ENCODE data around the gene EGFL6. TPM values are rescaled to one million over a fixed set of nuclear protein-coding genes. Genes with fewer than 3 reads are reported as not detected.
"Not testable (repeated sequence)": the region's sequence is repeated elsewhere in the genome, so short reads cannot be mapped to it uniquely, and the experiment has no call there.

The EGFL6 gene
- total and polyA plus RNA-seq, 9 donors = 74.1 to 172 (median 88.1) TPM

DNA sequence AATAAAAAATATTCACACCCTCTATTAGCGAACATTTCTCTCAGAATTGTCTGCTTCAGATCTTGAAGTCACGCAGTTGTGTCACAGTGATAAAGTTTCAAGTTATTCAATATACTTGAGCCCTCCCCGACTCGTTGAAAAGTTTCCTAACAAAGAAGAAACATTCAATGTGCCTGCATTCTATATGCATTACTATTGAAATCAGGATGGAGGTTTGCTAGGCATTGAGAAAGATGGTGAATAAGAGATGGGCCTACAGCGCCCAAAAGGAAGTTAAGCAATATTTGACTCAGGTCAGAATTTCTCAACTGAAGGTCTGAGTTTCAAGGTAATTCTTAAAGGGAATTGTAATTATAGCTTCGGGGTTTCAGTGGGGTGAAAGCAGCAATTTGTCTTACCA lies 89.7 kb downstream of the EGFL6 start:
- no peak for DNase-seq
- Histone ChIP-seq H3K36me3 (ENCODE audit: control insufficient read depth, insufficient read depth, low read length) (peaks cover 14% of the 10 kb centered on the region), H3K4me3 (ENCODE audit: low read length) (no peak overlapping the region), H3K4me1 (ENCODE audit: control insufficient read depth, insufficient read depth, low read length) (no peaks in the 10 kb centered on the region), H3K27me3 (ENCODE audit: control insufficient read depth, insufficient read depth, low read length) (peaks cover 24% of the 10 kb centered on the region), H3K27ac (ENCODE audit: low read length) (no peak overlapping the region), H3K9me3 (replicated peaks; ENCODE audit: control insufficient read depth, low read depth, low read length) (no peaks in the 10 kb centered on the region)
- WGBS (ENCODE audit: insufficient coverage) = no CpG with 5 or more reads among the region's 6 CpGs

- peaks cover 8% of the 10 kb centered on the region for H3K36me3 ChIP-seq (ENCODE audit: control insufficient read depth, insufficient read depth, low read length)
- H3K27me3 ChIP-seq (ENCODE audit: control insufficient read depth, insufficient read depth, low read length) = peaks cover 21% of the 10 kb centered on the region
- DNase-seq = peak; percentile 38
- H3K27ac ChIP-seq (ENCODE audit: low read length) = peak overlapping the region; percentile 80
- H3K4me1 ChIP-seq (ENCODE audit: control insufficient read depth, insufficient read depth, low read length) = no peaks in the 10 kb centered on the region
- H3K4me3 ChIP-seq (ENCODE audit: low read length) = peak overlapping the region; percentile 10
- H3K9me3 ChIP-seq (replicated peaks; ENCODE audit: control insufficient read depth, low read depth, low read length) = no peaks in the 10 kb centered on the region
- 69% methylated on average over 4 of the region's 6 CpGs for WGBS (ENCODE audit: insufficient coverage)
Observed at GRCh38 chrX:13661735-13662288, 92.4 kb downstream of the EGFL6 start.

- Histone ChIP-seq H3K27ac (ENCODE audit: low read length) (peak overlapping the region; percentile 80), H3K9me3 (replicated peaks; ENCODE audit: control insufficient read depth, low read depth, low read length) (no peaks in the 10 kb centered on the region), H3K27me3 (ENCODE audit: control insufficient read depth, insufficient read depth, low read length) (peaks cover 25% of the 10 kb centered on the region), H3K4me3 (ENCODE audit: low read length) (peak overlapping the region; percentile 10), H3K4me1 (ENCODE audit: control insufficient read depth, insufficient read depth, low read length) (no peaks in the 10 kb centered on the region), H3K36me3 (ENCODE audit: control insufficient read depth, insufficient read depth, low read length) (peaks cover 8% of the 10 kb centered on the region)
- 47% methylated on average over 5 of the region's 6 CpGs for WGBS (ENCODE audit: insufficient coverage)
- peak; percentile 88 for DNase-seq
Observed at GRCh38 chrX:13662355-13662791, 93.0 kb downstream of the EGFL6 start.

DNA sequence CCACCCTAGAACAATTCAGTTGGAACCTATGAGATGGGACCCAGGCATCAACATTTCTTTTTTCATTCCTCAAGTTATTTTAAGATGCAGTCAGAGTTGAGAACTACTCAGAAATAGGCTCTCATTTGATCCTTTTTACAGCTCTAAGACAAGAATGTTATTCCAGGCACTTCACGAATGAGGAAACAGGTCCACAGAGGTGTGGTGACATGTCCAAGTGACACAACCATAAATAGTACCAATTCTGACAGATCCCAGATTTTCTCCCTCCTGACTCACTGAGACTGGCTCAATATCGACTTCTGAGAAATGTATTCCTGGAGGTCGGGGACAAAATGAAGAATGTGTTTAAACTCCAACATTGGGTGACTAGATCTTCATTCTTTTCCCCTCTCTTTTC lies 94.6 kb downstream of the EGFL6 start:
- H3K36me3 ChIP-seq (ENCODE audit: control insufficient read depth, insufficient read depth, low read length) = peaks cover 10% of the 10 kb centered on the region
- DNase-seq = no peak
- H3K4me1 ChIP-seq (ENCODE audit: control insufficient read depth, insufficient read depth, low read length) = no peaks in the 10 kb centered on the region
- H3K27me3 ChIP-seq (ENCODE audit: control insufficient read depth, insufficient read depth, low read length) = peaks cover 32% of the 10 kb centered on the region
- no peak overlapping the region for H3K4me3 ChIP-seq (ENCODE audit: low read length)
- H3K27ac ChIP-seq (ENCODE audit: low read length) = no peak overlapping the region
- no peaks in the 10 kb centered on the region for H3K9me3 ChIP-seq (replicated peaks; ENCODE audit: control insufficient read depth, low read depth, low read length)
- WGBS (ENCODE audit: insufficient coverage) = 60% methylated on average over 1 of the region's 3 CpGs

- no peaks in the 10 kb centered on the region for H3K9me3 ChIP-seq (replicated peaks; ENCODE audit: control insufficient read depth, low read depth, low read length)
- 60% methylated on average over 1 of the region's 3 CpGs for WGBS (ENCODE audit: insufficient coverage)
- no peak overlapping the region for H3K4me3 ChIP-seq (ENCODE audit: low read length)
- peaks cover 8% of the 10 kb centered on the region for H3K36me3 ChIP-seq (ENCODE audit: control insufficient read depth, insufficient read depth, low read length)
- no peak overlapping the region for H3K27ac ChIP-seq (ENCODE audit: low read length)
- peaks cover 38% of the 10 kb centered on the region for H3K27me3 ChIP-seq (ENCODE audit: control insufficient read depth, insufficient read depth, low read length)
- H3K4me1 ChIP-seq (ENCODE audit: control insufficient read depth, insufficient read depth, low read length) = no peaks in the 10 kb centered on the region
- no peak for DNase-seq
Observed at GRCh38 chrX:13666836-13667235, 97.4 kb downstream of the EGFL6 start.

DNA sequence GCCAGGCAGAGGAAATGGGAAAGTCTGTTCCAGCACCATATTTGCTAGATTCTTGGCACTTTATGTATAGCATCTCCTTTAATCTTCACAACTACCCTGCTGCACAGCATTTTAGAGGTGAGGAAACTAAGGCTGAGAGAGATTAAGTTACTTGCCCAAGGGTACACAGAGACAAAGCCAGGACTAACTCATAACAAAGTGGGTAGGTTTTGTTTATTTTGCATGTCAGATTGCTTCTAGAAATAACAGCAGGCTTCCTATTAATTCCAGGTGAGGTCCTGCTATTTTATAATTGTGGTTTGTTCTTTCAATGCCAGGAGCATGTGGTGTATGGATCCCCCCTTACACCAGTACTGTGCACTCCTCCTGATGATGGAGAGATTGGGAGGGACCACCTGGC lies 98.5 kb downstream of the EGFL6 start:
- DNase-seq = no peak
- Histone ChIP-seq H3K27me3 (ENCODE audit: control insufficient read depth, insufficient read depth, low read length) (peaks cover 33% of the 10 kb centered on the region), H3K4me1 (ENCODE audit: control insufficient read depth, insufficient read depth, low read length) (no peaks in the 10 kb centered on the region), H3K27ac (ENCODE audit: low read length) (no peak overlapping the region), H3K4me3 (ENCODE audit: low read length) (no peak overlapping the region), H3K9me3 (replicated peaks; ENCODE audit: control insufficient read depth, low read depth, low read length) (no peaks in the 10 kb centered on the region), H3K36me3 (ENCODE audit: control insufficient read depth, insufficient read depth, low read length) (peaks cover 6% of the 10 kb centered on the region)

DNA sequence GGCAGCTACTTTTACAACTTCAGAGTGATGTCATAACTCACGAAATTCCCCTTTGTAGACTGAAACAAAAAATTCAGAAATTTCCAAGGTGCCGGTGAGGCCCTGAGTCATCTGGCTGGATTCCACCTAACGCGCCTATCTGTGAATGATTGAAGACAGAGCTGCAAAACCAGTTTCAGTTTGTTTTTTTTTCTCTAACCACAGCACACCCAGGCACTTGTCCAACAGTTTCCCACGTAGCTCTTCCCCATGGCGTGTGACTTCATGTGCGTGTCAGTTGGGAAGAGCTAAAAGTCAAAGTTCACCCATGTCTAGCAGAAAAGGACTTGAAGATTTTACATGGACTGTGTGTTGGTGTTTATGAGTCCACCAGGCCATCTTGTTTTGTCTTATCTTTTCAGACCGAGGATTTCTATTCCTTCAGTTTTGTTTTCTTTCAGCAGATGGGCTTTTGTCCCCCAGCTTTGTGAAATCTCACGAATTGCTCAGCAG lies 99.9 kb downstream of the EGFL6 start:
- Histone ChIP-seq H3K27ac (ENCODE audit: low read length) (no peak overlapping the region), H3K9me3 (replicated peaks; ENCODE audit: control insufficient read depth, low read depth, low read length) (no peaks in the 10 kb centered on the region), H3K4me3 (ENCODE audit: low read length) (no peak overlapping the region), H3K27me3 (ENCODE audit: control insufficient read depth, insufficient read depth, low read length) (peaks cover 39% of the 10 kb centered on the region), H3K4me1 (ENCODE audit: control insufficient read depth, insufficient read depth, low read length) (no peaks in the 10 kb centered on the region), H3K36me3 (ENCODE audit: control insufficient read depth, insufficient read depth, low read length) (peaks cover 3% of the 10 kb centered on the region)
- no peak for DNase-seq
- WGBS (ENCODE audit: insufficient coverage) = 57% methylated on average over 5 of the region's 9 CpGs

- not testable (repeated sequence) for DNase-seq; H3K4me3 ChIP-seq (ENCODE audit: low read length); H3K27ac ChIP-seq (ENCODE audit: low read length); H3K4me1 ChIP-seq (ENCODE audit: control insufficient read depth, insufficient read depth, low read length); H3K36me3 ChIP-seq (ENCODE audit: control insufficient read depth, insufficient read depth, low read length); H3K9me3 ChIP-seq (replicated peaks; ENCODE audit: control insufficient read depth, low read depth, low read length)
- H3K27me3 ChIP-seq (ENCODE audit: control insufficient read depth, insufficient read depth, low read length) = peaks cover 39% of the 10 kb centered on the region
- no CpG with 5 or more reads among the region's 8 CpGs for WGBS (ENCODE audit: insufficient coverage)
Observed at GRCh38 chrX:13669755-13670154, 100.4 kb downstream of the EGFL6 start.

- no peak overlapping the region for H3K27ac ChIP-seq (ENCODE audit: low read length)
- 85% methylated on average over 5 of the region's 5 CpGs for WGBS (ENCODE audit: insufficient coverage)
- peaks cover 3% of the 10 kb centered on the region for H3K36me3 ChIP-seq (ENCODE audit: control insufficient read depth, insufficient read depth, low read length)
- no peak for DNase-seq
- H3K4me1 ChIP-seq (ENCODE audit: control insufficient read depth, insufficient read depth, low read length) = no peaks in the 10 kb centered on the region
- no peak overlapping the region for H3K4me3 ChIP-seq (ENCODE audit: low read length)
- H3K9me3 ChIP-seq (replicated peaks; ENCODE audit: control insufficient read depth, low read depth, low read length) = no peaks in the 10 kb centered on the region
- H3K27me3 ChIP-seq (ENCODE audit: control insufficient read depth, insufficient read depth, low read length) = peaks cover 41% of the 10 kb centered on the region
Observed at GRCh38 chrX:13670197-13670596, 100.8 kb downstream of the EGFL6 start.

GRCh38 chrX:13673016-13673415 lies 103.6 kb downstream of the EGFL6 start:
- no peak for DNase-seq
- H3K27ac ChIP-seq (ENCODE audit: low read length) = no peak overlapping the region
- no peaks in the 10 kb centered on the region for H3K9me3 ChIP-seq (replicated peaks; ENCODE audit: control insufficient read depth, low read depth, low read length)
- no peaks in the 10 kb centered on the region for H3K36me3 ChIP-seq (ENCODE audit: control insufficient read depth, insufficient read depth, low read length)
- H3K4me1 ChIP-seq (ENCODE audit: control insufficient read depth, insufficient read depth, low read length) = no peaks in the 10 kb centered on the region
- H3K27me3 ChIP-seq (ENCODE audit: control insufficient read depth, insufficient read depth, low read length) = peaks cover 25% of the 10 kb centered on the region
- H3K4me3 ChIP-seq (ENCODE audit: low read length) = no peak overlapping the region

DNA sequence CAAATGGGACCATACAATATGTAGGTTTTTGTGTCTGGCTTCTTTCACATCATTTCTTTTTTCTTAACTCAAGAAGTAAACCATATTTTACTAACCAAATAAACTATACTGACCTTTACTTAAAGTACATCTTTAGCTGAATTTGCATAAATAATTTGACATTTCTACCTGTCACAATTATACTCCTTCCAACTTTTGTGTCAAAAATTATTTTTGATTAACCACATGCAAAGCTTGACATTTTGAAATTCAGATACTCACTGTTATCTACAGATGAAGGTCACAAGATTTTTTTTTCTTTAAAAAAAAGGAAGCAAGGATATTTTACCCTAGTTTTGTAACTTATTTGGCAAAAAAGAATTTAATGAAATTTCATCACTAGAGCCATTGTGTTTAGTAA lies 107.5 kb downstream of the EGFL6 start:
- no peak for DNase-seq
- Histone ChIP-seq H3K4me3 (ENCODE audit: low read length) (no peak overlapping the region), H3K27ac (ENCODE audit: low read length) (no peak overlapping the region), H3K4me1 (ENCODE audit: control insufficient read depth, insufficient read depth, low read length) (no peaks in the 10 kb centered on the region), H3K9me3 (replicated peaks; ENCODE audit: control insufficient read depth, low read depth, low read length) (no peaks in the 10 kb centered on the region), H3K27me3 (ENCODE audit: control insufficient read depth, insufficient read depth, low read length) (peaks cover 12% of the 10 kb centered on the region), H3K36me3 (ENCODE audit: control insufficient read depth, insufficient read depth, low read length) (no peaks in the 10 kb centered on the region)
